Esophagus squamous epithelium (tissue), 5 donors: ENCODE measurements around the gene SLC24A3. TPM values are rescaled to one million over a fixed set of nuclear protein-coding genes. Genes with fewer than 3 reads are reported as not detected.

ENCODE experiments used
- DNase-seq: peaks from one replicate; lab custom pipeline; 2025; lab: John Stamatoyannopoulos, UW
- H3K27ac ChIP-seq, 4 donors: fragments of 200-600 bp; sonication (generic); one replicate each; pipeline ENCODE4 v1.5.1; 2016 to 2019; ENCODE audit warnings: mild to moderate bottlenecking in 1 of 4
- H3K27me3 ChIP-seq, 4 donors: fragments of 200-600 bp; sonication (generic); 1 replicate in 3 of 4; 2 replicates in 1 of 4; pipeline versions ENCODE4 v1.5.1 to v1.6.0; 2017 to 2021; ENCODE audit warnings: antibody characterized with exemption in 1 of 4
- H3K36me3 ChIP-seq, 3 donors: fragments of 200-600 bp; sonication (generic); one replicate each; pipeline ENCODE4 v1.5.1; 2016 to 2019
- H3K4me1 ChIP-seq, 3 donors: fragments of 200-600 bp; sonication (generic); one replicate each; pipeline ENCODE4 v1.5.1; 2017 to 2019
- H3K4me3 ChIP-seq, 4 donors: fragments of 200-600 bp; sonication (generic); 1 replicate in 3 of 4; 2 replicates in 1 of 4; pipeline ENCODE4 v1.5.1; 2016 to 2019; ENCODE audit warnings: mild to moderate bottlenecking in 2 of 4, moderate library complexity in 1 of 4
- H3K9me3 ChIP-seq, 3 donors: fragments of 200-600 bp; sonication (generic); one replicate each; pipeline ENCODE4 v1.5.1; 2016 to 2019
- POLR2A ChIP-seq, 4 donors: fragments of 450-650 bp; IDR thresholded peaks; one replicate each; pipeline ENCODE4 v1.6.1; 2017; ENCODE audit warnings: antibody characterized with exemption in 4 of 4, mild to moderate bottlenecking in 4 of 4, moderate library complexity in 3 of 4
- WGBS, 2 donors: methylation state at CpG; one replicate each; pipeline ENCODE4 v1.1.5; 2018; 5-methylcytosine and 5-hydroxymethylcytosine counted together
- intact Hi-C: fragments of 100-400 bp; cut with DNase I; formaldehyde crosslinking; loops from one replicate; pipeline ENCODE4 v1.15.0; 2022
- total RNA-seq, 4 donors: library from RNA; depleted of rRNA; stranded (reverse); fragments of >200 nt; gene quantifications; one replicate each; pipeline ENCODE4 v1.1.0, GENCODE V29; 2016
- TF ChIP-seq, protein P1 (sequence below), 6 experiments: fragments of 450-650 bp in 4 of 6; fragments of 200-600 bp in 2 of 6; sonication (generic) in 2 of 6; IDR thresholded peaks; one replicate each; pipeline ENCODE4 v1.5.1; 2016 to 2019; ENCODE audit warnings: antibody characterized with exemption in 6 of 6, mild to moderate bottlenecking in 4 of 6, moderate library complexity in 4 of 6
- donor health status: DM: yes; HTN: yes; CAD: no.

The SLC24A3 gene
- total RNA-seq, 4 donors from 2014 or later, result 3.0 to 8.2 (median 6.1) TPM

DNA sequence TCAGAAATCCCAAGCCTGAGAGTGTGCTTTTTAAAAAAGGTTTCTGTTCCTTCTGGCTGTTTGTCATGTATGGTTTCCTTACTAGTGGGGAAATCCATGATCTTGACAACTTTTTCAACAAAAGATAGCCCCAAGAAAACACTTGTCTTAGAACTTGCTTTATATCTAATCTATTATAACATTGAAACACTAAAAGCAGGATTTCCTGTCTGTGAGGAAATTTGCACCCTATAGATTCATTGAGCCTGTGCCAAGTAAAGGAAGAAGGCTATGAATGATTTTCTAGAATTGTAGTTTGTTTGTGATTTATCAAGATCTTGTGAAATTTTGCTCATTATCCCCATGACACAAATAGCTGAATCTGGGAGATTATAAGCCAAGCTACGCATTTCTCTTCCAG, 307.0 kb downstream of the SLC24A3 start:
- TF ChIP-seq, protein P1, sequence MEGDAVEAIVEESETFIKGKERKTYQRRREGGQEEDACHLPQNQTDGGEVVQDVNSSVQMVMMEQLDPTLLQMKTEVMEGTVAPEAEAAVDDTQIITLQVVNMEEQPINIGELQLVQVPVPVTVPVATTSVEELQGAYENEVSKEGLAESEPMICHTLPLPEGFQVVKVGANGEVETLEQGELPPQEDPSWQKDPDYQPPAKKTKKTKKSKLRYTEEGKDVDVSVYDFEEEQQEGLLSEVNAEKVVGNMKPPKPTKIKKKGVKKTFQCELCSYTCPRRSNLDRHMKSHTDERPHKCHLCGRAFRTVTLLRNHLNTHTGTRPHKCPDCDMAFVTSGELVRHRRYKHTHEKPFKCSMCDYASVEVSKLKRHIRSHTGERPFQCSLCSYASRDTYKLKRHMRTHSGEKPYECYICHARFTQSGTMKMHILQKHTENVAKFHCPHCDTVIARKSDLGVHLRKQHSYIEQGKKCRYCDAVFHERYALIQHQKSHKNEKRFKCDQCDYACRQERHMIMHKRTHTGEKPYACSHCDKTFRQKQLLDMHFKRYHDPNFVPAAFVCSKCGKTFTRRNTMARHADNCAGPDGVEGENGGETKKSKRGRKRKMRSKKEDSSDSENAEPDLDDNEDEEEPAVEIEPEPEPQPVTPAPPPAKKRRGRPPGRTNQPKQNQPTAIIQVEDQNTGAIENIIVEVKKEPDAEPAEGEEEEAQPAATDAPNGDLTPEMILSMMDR (IDR thresholded peaks at IDR 0.05), result no peak
- no peak for TF ChIP-seq POLR2A (IDR thresholded peaks at IDR 0.05)
- intact Hi-C loops, result no loop called here
- DNase-seq, result no peak
- H3K4me1 ChIP-seq, result peaks cover 0 to 18% (median 0%) of the 10 kb centered on the region in 3 donors
- no peak overlapping the region for H3K27ac ChIP-seq
- no peak overlapping the region for H3K4me3 ChIP-seq
- H3K9me3 ChIP-seq, result no peaks in the 10 kb centered on the region
- H3K36me3 ChIP-seq, result peaks cover 0 to 13% (median 0%) of the 10 kb centered on the region in 3 donors
- WGBS, 2 donors, result 59 to 68% methylated on average over 1 of the region's 1 CpG
- H3K27me3 ChIP-seq, result no peaks in the 10 kb centered on the region

DNA sequence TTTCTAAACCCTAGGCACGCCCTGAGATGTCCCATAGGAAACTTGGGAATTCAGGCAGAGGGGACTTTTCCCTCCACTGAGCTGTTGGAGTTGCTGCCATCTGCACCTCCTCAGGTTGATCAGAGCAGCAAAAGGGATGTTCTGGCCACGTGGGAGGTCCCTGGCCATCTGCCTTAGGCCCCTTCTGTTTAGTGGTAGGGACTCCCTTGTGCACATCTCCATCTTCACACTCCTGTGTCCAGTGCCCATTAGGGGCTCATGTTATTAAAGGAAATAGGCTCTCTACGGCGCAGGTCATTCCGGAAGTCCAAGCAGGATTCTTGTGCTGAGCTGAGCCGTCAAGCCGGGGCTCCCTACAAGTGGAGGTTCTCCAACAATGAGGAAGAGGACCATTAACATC, 307.8 kb downstream of the SLC24A3 start:
- DNase-seq, result no peak
- Histone ChIP-seq H3K36me3 (peaks cover 0 to 13% (median 0%) of the 10 kb centered on the region in 3 donors), H3K27ac (no peak overlapping the region), H3K9me3 (no peaks in the 10 kb centered on the region), H3K4me1 (peaks cover 0 to 18% (median 0%) of the 10 kb centered on the region in 3 donors), H3K4me3 (no peak overlapping the region), H3K27me3 (no peaks in the 10 kb centered on the region)
- WGBS, 2 donors, result 72 to 73% methylated on average over 6 to 7 of the region's 7 CpGs
- intact Hi-C loops, result no loop called here
- TF ChIP-seq, protein P1 (IDR thresholded peaks at IDR 0.05), result no peak
- TF ChIP-seq POLR2A (IDR thresholded peaks at IDR 0.05), result no peak

DNA sequence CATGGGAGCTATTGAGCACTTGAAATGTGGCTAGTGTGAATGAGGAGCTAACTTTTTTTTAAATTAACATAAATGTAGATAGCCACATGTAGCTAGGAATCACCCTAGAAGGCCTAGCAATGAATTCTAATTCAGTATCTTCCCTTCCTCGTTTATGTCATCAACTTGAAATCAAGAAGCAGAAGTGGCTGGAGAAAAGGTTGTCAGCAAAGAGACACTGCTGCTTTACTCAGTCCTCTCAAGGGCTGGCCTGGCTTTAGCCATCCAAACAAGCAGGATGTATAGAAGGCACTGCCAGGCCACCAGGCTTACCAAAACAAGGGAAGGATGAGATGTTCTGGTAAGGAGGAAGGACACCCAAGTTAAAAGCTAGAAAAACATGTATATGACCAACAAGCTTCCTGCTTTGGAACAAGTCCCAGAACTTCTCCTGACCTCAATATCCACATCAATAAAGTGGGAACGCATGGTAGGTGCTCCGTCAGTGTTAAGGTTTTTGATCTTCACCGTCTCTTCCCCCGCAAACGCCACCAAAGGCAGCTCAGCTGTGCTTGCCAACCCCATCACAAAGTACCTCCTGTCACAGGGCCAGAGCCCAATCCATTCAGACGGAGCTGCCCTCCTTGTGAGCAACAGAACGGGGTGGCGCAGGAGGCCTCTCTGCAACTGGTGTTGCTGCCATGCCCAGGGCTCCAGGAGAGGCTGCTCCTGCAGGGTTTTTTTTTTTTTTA, 309.8 kb downstream of the SLC24A3 start:
- 51 to 70% methylated on average over 7 to 9 of the region's 9 CpGs for WGBS, 2 donors
- Histone ChIP-seq H3K4me3 (no peak overlapping the region), H3K27me3 (no peaks in the 10 kb centered on the region), H3K36me3 (peaks cover 0 to 3% (median 0%) of the 10 kb centered on the region in 3 donors), H3K27ac (peak overlapping the region in 2 of 4 donors; percentile 9 to 26), H3K9me3 (no peaks in the 10 kb centered on the region), H3K4me1 (peaks cover 0 to 18% (median 0%) of the 10 kb centered on the region in 3 donors)
- intact Hi-C loops, result no loop called here
- no peak for DNase-seq
- no peak for TF ChIP-seq POLR2A (IDR thresholded peaks at IDR 0.05)
- TF ChIP-seq, protein P1 (IDR thresholded peaks at IDR 0.05), result no peak

DNA sequence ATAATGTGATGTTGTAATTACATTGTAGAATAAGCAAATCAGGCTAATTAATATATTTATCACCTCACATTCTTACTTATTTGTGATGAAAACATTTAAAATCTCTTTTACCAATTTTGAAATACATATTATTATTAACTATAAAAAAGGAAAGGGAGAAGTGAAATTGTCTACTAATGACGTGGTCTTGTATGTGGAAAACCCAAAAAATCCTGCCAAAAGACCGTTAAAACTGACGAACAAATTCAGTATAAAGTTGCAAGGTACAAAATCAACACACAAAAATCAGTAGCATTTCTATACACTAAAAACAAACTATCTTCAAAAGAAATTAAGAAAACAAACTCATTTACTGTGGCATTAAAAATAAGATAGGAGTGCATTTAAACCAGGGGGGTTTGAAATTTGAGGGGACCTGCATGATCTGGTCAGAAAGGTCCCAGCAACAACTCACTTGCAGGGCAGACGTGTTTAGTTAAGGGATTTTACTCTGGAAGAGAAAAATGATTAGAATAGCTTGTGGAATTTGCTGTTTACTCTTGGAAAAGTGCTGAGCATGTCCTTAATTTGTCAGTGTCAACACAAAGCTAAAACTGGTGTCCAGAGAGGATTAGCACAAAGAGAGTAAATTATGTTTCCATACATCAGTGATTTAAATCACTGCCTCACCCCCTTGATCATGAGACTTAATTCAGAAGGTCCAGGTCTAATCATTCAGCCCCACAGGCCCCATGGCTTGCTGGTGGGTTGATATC, 310.6 kb downstream of the SLC24A3 start:
- intact Hi-C loops, result no loop called here
- H3K4me3 ChIP-seq, result no peak overlapping the region
- no peak for DNase-seq
- H3K27me3 ChIP-seq, result no peaks in the 10 kb centered on the region
- 39 to 47% methylated on average over 4 of the region's 4 CpGs for WGBS, 2 donors
- peaks cover 0 to 18% (median 0%) of the 10 kb centered on the region in 3 donors for H3K4me1 ChIP-seq
- no peak for TF ChIP-seq POLR2A (IDR thresholded peaks at IDR 0.05)
- TF ChIP-seq, protein P1 (IDR thresholded peaks at IDR 0.05), result no peak
- H3K9me3 ChIP-seq, result no peaks in the 10 kb centered on the region
- H3K36me3 ChIP-seq, result no peaks in the 10 kb centered on the region
- H3K27ac ChIP-seq, result peak overlapping the region in 1 of 4 donors; percentile 26

DNA sequence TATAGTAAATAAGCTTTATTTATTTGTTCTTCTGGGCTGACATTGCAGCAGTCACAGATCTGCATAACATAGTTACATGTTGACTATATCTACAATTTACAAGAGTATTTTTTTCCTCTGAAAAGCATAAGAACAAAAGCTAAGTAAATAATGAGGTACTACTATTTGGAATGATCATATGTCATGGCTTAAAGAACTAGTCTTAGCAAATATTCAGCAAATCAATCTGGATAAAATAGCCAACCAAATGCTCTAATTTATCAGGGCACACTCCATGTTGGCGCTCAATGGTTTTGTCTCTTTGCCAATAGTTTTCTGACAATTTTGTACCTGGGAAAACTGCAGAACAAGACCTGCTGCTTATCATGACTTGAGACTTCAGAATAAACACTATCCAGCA, 312.2 kb downstream of the SLC24A3 start:
- no peak for DNase-seq
- H3K27ac ChIP-seq, result no peak overlapping the region
- 38 to 58% methylated on average over 1 of the region's 1 CpG for WGBS, 2 donors
- no peaks in the 10 kb centered on the region for H3K27me3 ChIP-seq
- no peaks in the 10 kb centered on the region for H3K9me3 ChIP-seq
- intact Hi-C loops, result no loop called here
- H3K4me1 ChIP-seq, result peaks cover 0 to 18% (median 0%) of the 10 kb centered on the region in 3 donors
- TF ChIP-seq, protein P1 (IDR thresholded peaks at IDR 0.05), result no peak
- TF ChIP-seq POLR2A (IDR thresholded peaks at IDR 0.05), result no peak
- no peaks in the 10 kb centered on the region for H3K36me3 ChIP-seq
- no peak overlapping the region for H3K4me3 ChIP-seq
